Neural crest cell (in vitro differentiated cells): ENCODE data around the gene SCCPDH. TPM values are rescaled to one million over a fixed set of nuclear protein-coding genes. Genes with fewer than 3 reads are reported as not detected.

Source experiments
- DNase-seq: peaks from one replicate; pipeline ENCODE4 v3.0.0; 2021; ENCODE audit warnings: low read depth, mixed read lengths, low spot score
- H3K27ac Mint-ChIP-seq: one replicate; pipeline ENCODE4 v1.8.0; 2021; ENCODE audit warnings: mild to moderate bottlenecking, mixed read lengths; ENCODE audit not compliant: unreplicated experiment
- H3K27me3 Mint-ChIP-seq: 2 replicates; pipeline ENCODE4 v1.8.0; 2021; ENCODE audit warnings: low read depth, mild to moderate bottlenecking, mixed read lengths
- H3K36me3 Mint-ChIP-seq: 2 replicates; pipeline ENCODE4 v1.8.0; 2021; ENCODE audit warnings: low read depth, mild to moderate bottlenecking, mixed read lengths
- H3K4me1 Mint-ChIP-seq: 2 replicates; pipeline ENCODE4 v1.8.0; 2021; ENCODE audit warnings: mixed read lengths
- H3K4me3 Mint-ChIP-seq: one replicate; pipeline ENCODE4 v1.8.0; 2021; ENCODE audit warnings: mild to moderate bottlenecking, mixed read lengths
- H3K9me3 Mint-ChIP-seq: 2 replicates; pipeline ENCODE4 v1.8.0; 2021; ENCODE audit warnings: mixed read lengths
- CTCF ChIP-seq: fragments of 200-600 bp; sonication (generic); conservative IDR thresholded peaks from 2 replicates; pipeline ENCODE4 v1.5.0; 2021; ENCODE audit warnings: antibody characterized with exemption, mild to moderate bottlenecking
- total RNA-seq: library from RNA; stranded (reverse); gene quantifications from 2 replicates; pipeline ENCODE4 v1.2.1, GENCODE V29; 2021

The SCCPDH gene
- total RNA-seq, 1 donor from 2014 or later, result 53.1 TPM

DNA sequence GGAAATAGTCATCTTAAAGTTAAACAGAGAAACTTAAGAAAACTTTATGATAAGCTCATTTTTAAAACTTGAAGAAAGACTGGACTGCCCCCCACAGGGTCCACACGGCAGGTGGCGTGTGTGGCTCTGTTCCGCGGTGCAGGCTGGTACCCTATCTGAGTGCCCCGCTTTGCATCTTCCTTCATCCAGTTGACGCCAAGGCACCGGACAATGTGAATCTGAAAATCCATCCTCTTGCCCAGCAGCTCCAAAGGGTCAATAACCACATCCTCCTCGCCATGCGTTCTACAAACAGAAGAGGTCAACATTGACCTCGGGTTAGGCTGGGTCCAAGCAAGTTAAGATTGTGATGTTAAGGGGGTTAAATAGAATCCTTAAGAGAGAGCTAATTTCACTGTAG lies 54.5 kb downstream of the SCCPDH start:
- no peaks in the 10 kb centered on the region for H3K27me3 Mint-ChIP-seq
- DNase-seq, result no peak
- no peaks in the 10 kb centered on the region for H3K4me1 Mint-ChIP-seq
- TF ChIP-seq CTCF, result no peak
- H3K36me3 Mint-ChIP-seq, result peaks cover 27% of the 10 kb centered on the region
- no peak overlapping the region for H3K27ac Mint-ChIP-seq
- no peak overlapping the region for H3K4me3 Mint-ChIP-seq
- no peaks in the 10 kb centered on the region for H3K9me3 Mint-ChIP-seq

- H3K27me3 Mint-ChIP-seq, result no peaks in the 10 kb centered on the region
- H3K4me1 Mint-ChIP-seq, result no peaks in the 10 kb centered on the region
Observed at GRCh38 chr1:246779561-246780175, 55.5 kb downstream of the SCCPDH start.

GRCh38 chr1:246780264-246780663 lies 56.1 kb downstream of the SCCPDH start:
- no peak for TF ChIP-seq CTCF
- no peaks in the 10 kb centered on the region for H3K4me1 Mint-ChIP-seq
- no peak for DNase-seq
- peaks cover 20% of the 10 kb centered on the region for H3K36me3 Mint-ChIP-seq
- no peaks in the 10 kb centered on the region for H3K27me3 Mint-ChIP-seq
- no peak overlapping the region for H3K4me3 Mint-ChIP-seq
- H3K27ac Mint-ChIP-seq, result no peak overlapping the region
- H3K9me3 Mint-ChIP-seq, result no peaks in the 10 kb centered on the region

More at GRCh38 chr1:246779561-246780175, 55.5 kb downstream of the SCCPDH start:
- no peak for DNase-seq
- no peak for TF ChIP-seq CTCF
- Mint-ChIP-seq H3K9me3 (no peaks in the 10 kb centered on the region), H3K36me3 (peaks cover 21% of the 10 kb centered on the region), H3K4me3 (no peak overlapping the region), H3K27ac (no peak overlapping the region)

DNA sequence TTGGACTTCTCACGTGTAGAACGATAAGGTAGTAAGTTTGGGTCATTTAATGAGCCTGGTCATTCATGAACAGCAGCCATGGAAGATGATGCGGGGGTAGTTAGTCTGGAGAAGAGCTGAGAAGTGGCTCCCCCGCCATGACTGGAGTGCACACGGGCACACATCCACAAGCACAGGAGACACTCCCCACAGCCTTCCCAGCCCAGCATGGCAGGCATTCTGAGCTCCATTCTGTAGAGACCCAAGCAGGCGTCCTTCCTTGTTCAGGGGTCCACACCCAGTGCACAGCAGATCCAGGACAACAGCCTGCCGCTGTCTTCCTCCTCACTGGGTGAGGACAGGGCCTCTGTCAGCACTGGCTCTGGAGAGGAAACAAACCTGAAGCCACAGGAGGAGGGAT lies 57.0 kb downstream of the SCCPDH start:
- H3K27ac Mint-ChIP-seq, result no peak overlapping the region
- no peaks in the 10 kb centered on the region for H3K9me3 Mint-ChIP-seq
- no peak overlapping the region for H3K4me3 Mint-ChIP-seq
- H3K36me3 Mint-ChIP-seq, result peaks cover 17% of the 10 kb centered on the region
- no peak for TF ChIP-seq CTCF
- DNase-seq, result no peak
- H3K4me1 Mint-ChIP-seq, result no peaks in the 10 kb centered on the region
- no peaks in the 10 kb centered on the region for H3K27me3 Mint-ChIP-seq

GRCh38 chr1:246782120-246782900 lies 58.1 kb downstream of the SCCPDH start:
- no peak for DNase-seq
- Mint-ChIP-seq H3K9me3 (no peaks in the 10 kb centered on the region), H3K4me3 (no peak overlapping the region), H3K27me3 (no peaks in the 10 kb centered on the region), H3K36me3 (peaks cover 9% of the 10 kb centered on the region), H3K4me1 (no peaks in the 10 kb centered on the region), H3K27ac (peak overlapping the region; percentile 78)
- no peak for TF ChIP-seq CTCF
